K562 (cell line): ENCODE data around the gene UTS2R. TPM values are rescaled to one million over a fixed set of nuclear protein-coding genes. Genes with fewer than 3 reads are reported as not detected.
A peak's percentile ranks its signal among the peaks of the same experiment; 100 is the strongest.

Experiments
- ATAC-seq: fragments of 200-7000 bp; cut with Tn5 transposase; 3 replicates; pipeline ENCODE4 v1.9.1; 2020; ENCODE audit warnings: moderate library complexity
- BruUV-seq: library from RNA; stranded (reverse); fragments of 400-500 nt; replicated peaks from 2 replicates; lab custom pipeline; 2021; lab: Mats Ljungman, UMichigan
- CTCF ChIA-PET: fragments of 300-600 bp; formaldehyde crosslinking; extraction: SDS; loops from one replicate; lab custom pipeline; 2021; ENCODE audit warnings: low intra/inter-chr PET ratio; lab: Yijun Ruan, JAX
- POLR2A ChIA-PET: fragments of 300-600, 350-650 bp; sonication (Branson Sonifier 250); formaldehyde crosslinking; extraction: SDS; loops from one replicate; lab custom pipeline; 2021; ENCODE audit warnings: antibody characterized with exemption, inconsistent platforms; lab: Yijun Ruan, JAX
- DNase-seq, 4 experiments: peaks; one replicate each; pipeline versions ENCODE4 v3.0.0 to v3.0.0-alpha.2; 2011 to 2018; ENCODE audit warnings: low spot score in 3 of 4, mixed read lengths in 3 of 4; ENCODE audit errors: extremely low read depth in 1 of 4
- FAIRE-seq: peaks from 2 replicates; lab custom pipeline; 2011; peaks lifted over from hg19 to GRCh38; lab: Jason Lieb, UNC
- H2AFZ ChIP-seq: 2 replicates; pipeline ENCODE4 v1.6.0; 2011; ENCODE audit warnings: low read depth, low read length, control low read depth, inconsistent platforms
- H3K27ac ChIP-seq: fragments of 200-600 bp; 3 replicates; pipeline ENCODE4 v1.8.0; 2011; ENCODE audit warnings: low read depth, mild to moderate bottlenecking, control low read depth, inconsistent platforms, low read length, moderate library complexity, mixed read lengths; ENCODE audit errors: extremely low read depth
- H3K27me3 ChIP-seq, 2 experiments: fragments of 300-600 bp in 1 of 2; 2 replicates in 1 of 2; 3 replicates in 1 of 2; pipeline versions ENCODE4 v1.6.0 to v1.8.0; 2011; ENCODE audit warnings: inconsistent platforms in 2 of 2, low read length in 2 of 2, mild to moderate bottlenecking in 1 of 2, mixed read lengths in 1 of 2, moderate library complexity in 1 of 2; ENCODE audit not compliant: control insufficient read depth in 2 of 2, insufficient read depth in 2 of 2
- H3K36me3 ChIP-seq: fragments of 300-600 bp; 3 replicates; pipeline ENCODE4 v1.8.0; 2011; ENCODE audit warnings: mild to moderate bottlenecking, low read length, inconsistent platforms; ENCODE audit not compliant: control insufficient read depth, insufficient read depth
- H3K4me1 ChIP-seq, 2 experiments: fragments of 200-600 bp in 1 of 2; replicated peaks in 1 of 2; 2 replicates in 1 of 2; 3 replicates in 1 of 2; pipeline versions ENCODE4 v1.5.1 to v1.8.0; 2011; ENCODE audit warnings: inconsistent platforms in 2 of 2, low read length in 2 of 2, mild to moderate bottlenecking in 1 of 2, mixed read lengths in 1 of 2, moderate library complexity in 1 of 2; ENCODE audit not compliant: control insufficient read depth in 2 of 2, insufficient read depth in 2 of 2
- H3K4me2 ChIP-seq: 2 replicates; pipeline ENCODE4 v1.6.1; 2011; ENCODE audit warnings: low read length, control low read depth, inconsistent platforms, mixed read lengths; ENCODE audit not compliant: insufficient read depth
- H3K4me3 ChIP-seq: fragments of 200-600 bp; sonication (generic), shearing (Covaris generic); 2 replicates; pipeline ENCODE4 v1.5.1; 2016; ENCODE audit warnings: control low read depth, inconsistent platforms
- H3K79me2 ChIP-seq: fragments of 200-600 bp; 3 replicates; pipeline ENCODE4 v1.8.0; 2011; ENCODE audit warnings: low read length, inconsistent platforms; ENCODE audit not compliant: control insufficient read depth, insufficient read depth
- H3K9ac ChIP-seq, 2 experiments: 2 replicates each; pipeline versions ENCODE4 v1.6.0 to v1.6.1; 2011; ENCODE audit warnings: low read depth in 2 of 2, low read length in 2 of 2, control low read depth in 1 of 2, inconsistent platforms in 1 of 2, mild to moderate bottlenecking in 1 of 2, mixed read lengths in 1 of 2; ENCODE audit not compliant: insufficient read depth in 1 of 2
- H3K9me1 ChIP-seq: one replicate; pipeline ENCODE4 v1.6.0; 2011; ENCODE audit warnings: inconsistent platforms, mild to moderate bottlenecking, low read length, moderate library complexity; ENCODE audit not compliant: control insufficient read depth, insufficient read depth
- H3K9me3 ChIP-seq: replicated peaks from 2 replicates; pipeline ENCODE4 v1.5.1; 2011; ENCODE audit warnings: low read depth, low read length, inconsistent platforms; ENCODE audit not compliant: control insufficient read depth, insufficient read depth
- H4K20me1 ChIP-seq: replicated peaks from 2 replicates; pipeline ENCODE4 v1.6.1; 2011; ENCODE audit warnings: low read length, inconsistent platforms, mixed read lengths; ENCODE audit not compliant: control insufficient read depth, insufficient read depth
- CTCFL ChIP-seq: IDR thresholded peaks from 2 replicates; pipeline ENCODE4 v1.6.1; 2011; ENCODE audit warnings: borderline replicate concordance, low read depth, mild to moderate bottlenecking, moderate library complexity, low read length; ENCODE audit not compliant: insufficient read depth, poor library complexity, severe bottlenecking
- GTF2B ChIP-seq: IDR thresholded peaks from 2 replicates; pipeline ENCODE4 v1.6.1; 2011; ENCODE audit not compliant: insufficient read length; ENCODE audit errors: extremely low read depth
- MBD2 ChIP-seq: sonication (generic); IDR thresholded peaks from 2 replicates; pipeline ENCODE4 v1.6.1; 2016; ENCODE audit warnings: low read depth, borderline replicate concordance
- RBM14 ChIP-seq: fragments of 200-400 bp; formaldehyde crosslinking; IDR thresholded peaks from 2 replicates; pipeline ENCODE4 v1.6.1; 2018; ENCODE audit warnings: low read depth, mild to moderate bottlenecking, low read length, moderate library complexity, borderline replicate concordance; ENCODE audit not compliant: insufficient read depth
- RBM22 ChIP-seq: fragments of 200-400 bp; formaldehyde crosslinking; IDR thresholded peaks from 2 replicates; pipeline ENCODE4 v1.6.1; 2018; ENCODE audit warnings: low read length, low read depth; ENCODE audit not compliant: poor library complexity, severe bottlenecking
- XRCC5 ChIP-seq: fragments of 200-400 bp; formaldehyde crosslinking; IDR thresholded peaks from 2 replicates; pipeline ENCODE4 v1.6.1; 2017; ENCODE audit warnings: low read depth, mild to moderate bottlenecking, low read length
- YY1 ChIP-seq, 3 experiments: IDR thresholded peaks; 2 replicates each; pipeline ENCODE4 v1.6.1; 2011; ENCODE audit warnings: low read length in 2 of 3, mild to moderate bottlenecking in 2 of 3, moderate library complexity in 2 of 3, borderline replicate concordance in 1 of 3, control low read depth in 1 of 3, low read depth in 1 of 3; ENCODE audit not compliant: insufficient read depth in 3 of 3, insufficient replicate concordance in 2 of 3, control insufficient read depth in 1 of 3, insufficient read length in 1 of 3; ENCODE audit errors: extremely low read depth in 1 of 3
- ZFP30 ChIP-seq: fragments of 250-450 bp; sonication (Bioruptor Pico); IDR thresholded peaks from 2 replicates; pipeline ENCODE4 v1.8.0; 2022; ENCODE audit warnings: moderate library complexity, mild to moderate bottlenecking, inconsistent platforms, borderline replicate concordance
- ZNF197 ChIP-seq: fragments of 200-800 bp; sonication (Bioruptor generic); IDR thresholded peaks from 2 replicates; pipeline ENCODE4 v1.6.1; 2016; ENCODE audit warnings: low read depth, missing genetic modification characterization, missing compliant biosample characterization
- ZNF644 ChIP-seq: fragments of 200-800 bp; sonication (Bioruptor generic); IDR thresholded peaks from 2 replicates; pipeline ENCODE4 v1.6.1; 2016; ENCODE audit warnings: low read depth, missing genetic modification characterization, missing compliant biosample characterization
- ZNF780A ChIP-seq: fragments of 250-450 bp; sonication (Bioruptor Pico); IDR thresholded peaks from 2 replicates; pipeline ENCODE4 v1.5.0; 2021; ENCODE audit warnings: mild to moderate bottlenecking
- WGBS: fragments of 100-300 bp; shearing (Covaris generic); methylation state at CpG from one replicate; pipeline ENCODE4 v1.1.6; 2016; ENCODE audit warnings: low coverage, mixed read lengths; ENCODE audit not compliant: insufficient coverage; ENCODE audit errors: missing lambda C conversion rate; 5-methylcytosine and 5-hydroxymethylcytosine counted together
- in situ Hi-C: fragments of 300-500 bp; cut with MboI; formaldehyde crosslinking; loops from 4 replicates; pipeline ENCODE4 v1.15.0; 2018; ENCODE audit warnings: inconsistent platforms, mixed read lengths
- intact Hi-C: fragments of 100-400 bp; cut with micrococcal nuclease; formaldehyde crosslinking; loops from 2 replicates; pipeline ENCODE4 v1.14.2; 2022
- polyA plus RNA-seq, 8 experiments: library from polyadenylated mRNA; depleted of rRNA in 4 of 8; stranded (reverse) in 5 of 8; unstranded in 3 of 8; fragments of >200 nt; fragmentation: Nextera tagmentation in 2 of 8; fragmentation: Illumina TruSeq in 1 of 8; extraction: Ambion mirVana in 2 of 8; extraction: Trizol in 1 of 8; gene quantifications; 2 replicates each; pipeline versions ENCODE4 v1.2.1 to v1.2.3, GENCODE V29; 2011 to 2014; ENCODE audit warnings: inconsistent platforms in 1 of 8, missing spikeins in 1 of 8
- total RNA-seq, 7 experiments: library from RNA; depleted of rRNA in 6 of 7; stranded (reverse); fragments of >200 nt in 6 of 7; fragmentation: Illumina TruSeq in 2 of 7; extraction: Trizol in 2 of 7; gene quantifications; 2 replicates each; pipeline versions ENCODE4 v1.2.1 to v1.2.3, GENCODE V29; 2011 to 2021; ENCODE audit warnings: low replicate concordance in 1 of 7

UTS2R gene
- total and polyA plus RNA-seq, 9 of the 15 experiments (the other 6 are each of a cell fraction or from before 2014, with no cell fraction given) = 0.22 TPM; not detected in 8

- TF ChIP-seq CTCFL (peak; percentile 49), ZNF780A (CRISPR knock-in tag) (no peak)
These were observed 52.7 kb downstream of the UTS2R start (continued) for GRCh38 chr17:82424001-82424862.

GRCh38 chr17:82424863-82425159 lies 53.2 kb downstream of the UTS2R start:
- CTCF ChIA-PET = no interaction called here
- H3K4me3 ChIP-seq = no peak overlapping the region
- no peak overlapping the region for H3K27ac ChIP-seq
- DNase-seq = no peak
- no peaks in the 10 kb centered on the region for H3K9me3 ChIP-seq
- peaks cover 5% of the 10 kb centered on the region; the same call in 1 of the 3 replicates for H3K36me3 ChIP-seq
- no peak overlapping the region for H3K9ac ChIP-seq
- 100% methylated on average over 2 of the region's 2 CpGs for WGBS
- H3K9me1 ChIP-seq = no peaks in the 10 kb centered on the region
- TF ChIP-seq MBD2 (no peak), GTF2B (no peak), ZNF644 (tag) (no peak), ZFP30 (CRISPR knock-in tag) (no peak), YY1 (IDR thresholded peaks at IDR 0.05; ENCODE audit: borderline replicate concordance in 1 of 3, control insufficient read depth in 1 of 3, extremely low read depth in 1 of 3, insufficient read depth in 3 of 3, insufficient read length in 1 of 3, insufficient replicate concordance in 2 of 3, low read depth in 1 of 3, low read length in 2 of 3) (no peak), RBM22 (no peak), RBM14 (no peak), ZNF197 (CRISPR knock-in tag) (no peak), XRCC5 (no peak)
- TF ChIP-seq, all 486 proteins: peak for 0
- no TSS peak for BruUV-seq
- intact Hi-C loops (no loop called here), in situ Hi-C loops (no loop called here)
- FAIRE-seq (no peak), ATAC-seq (no peak)
- Histone ChIP-seq H3K4me2 (no peak overlapping the region), H3K27me3 (no peaks in the 10 kb centered on the region), H4K20me1 (no peaks in the 10 kb centered on the region), H3K79me2 (no peaks in the 10 kb centered on the region), H3K4me1 (peaks cover 2 to 19% of the 10 kb centered on the region in 2 experiments; a peak in 4 of 5 replicates), H2AFZ (no peak overlapping the region)
- POLR2A ChIA-PET = interaction anchor here (1.0 kb wide), 1 partner anchor 11 kb away, joined by 3 read pairs; no protein-coding TSS in a partner anchor
